ENCODE results near the gene SHB.

DNA sequence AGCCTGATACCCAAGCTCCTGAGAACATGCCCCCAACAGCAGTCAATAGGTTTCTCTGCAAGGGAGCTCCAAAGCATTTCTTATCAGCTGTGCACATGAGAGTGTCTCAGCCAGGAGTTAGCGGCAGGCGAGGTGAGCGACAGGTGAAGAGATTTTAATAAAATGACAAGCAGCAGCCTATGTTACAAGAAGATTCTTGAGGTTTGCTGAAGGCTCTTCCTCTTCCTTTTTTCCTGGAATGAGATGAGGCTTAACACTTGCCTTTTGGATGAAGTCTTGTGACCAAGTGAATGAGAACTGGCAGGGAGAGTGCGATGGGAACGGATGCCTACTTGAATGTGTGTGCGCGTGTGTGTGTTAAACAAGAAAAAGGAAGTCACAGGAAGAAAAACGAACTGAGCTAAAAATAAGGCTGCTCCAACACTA, 76.1 kb downstream of the SHB start:
- TF ChIP-seq CTCF (IDR thresholded peaks at IDR 0.05) (no peak), POLR2A (IDR thresholded peaks at IDR 0.05) (no peak)

Data from body of pancreas (tissue), 4 donors.